ENCODE data around the gene EIF2AK3. TPM values are rescaled to one million over a fixed set of nuclear protein-coding genes. Genes with fewer than 3 reads are reported as not detected.

The EIF2AK3 gene
- total and polyA plus RNA-seq, 12 donors, result 4.6 to 21.5 (median 9.9) TPM

DNA sequence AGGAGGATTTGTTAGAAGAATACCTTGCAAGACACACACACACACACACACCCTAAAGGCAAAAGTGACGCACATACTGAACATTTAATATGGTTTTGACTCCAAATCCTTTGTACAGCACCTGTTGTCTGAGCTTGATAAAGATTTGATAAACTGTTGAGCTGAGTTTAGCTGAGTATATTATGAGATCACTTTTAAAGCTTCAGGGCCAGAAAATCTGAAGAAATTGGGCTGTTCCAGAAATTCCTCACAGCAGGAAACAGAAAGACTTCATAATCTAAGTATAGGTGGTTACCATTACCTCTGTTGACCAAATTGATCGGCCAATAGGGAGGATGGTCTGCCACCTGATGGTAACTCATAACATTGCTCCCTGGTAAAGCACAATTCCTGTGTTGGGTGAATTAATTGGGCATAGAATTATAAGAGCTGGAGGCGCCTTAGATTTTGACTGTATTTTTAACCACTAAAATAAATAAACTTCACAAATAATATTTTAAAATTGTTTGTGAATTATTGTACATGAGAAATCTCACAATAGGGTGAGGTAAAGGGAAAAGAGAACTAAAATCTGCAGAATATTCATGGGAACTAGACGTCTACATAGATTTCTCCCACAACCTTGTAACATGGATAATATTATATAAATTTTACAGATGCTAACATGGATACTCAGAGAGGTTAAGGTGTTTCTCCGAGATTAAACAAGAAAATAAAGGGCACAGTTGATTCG lies 42.4 kb upstream of the EIF2AK3 start:
- Histone ChIP-seq H3K9me3 (no peaks in the 10 kb centered on the region), H3K36me3 (no peaks in the 10 kb centered on the region), H3K4me3 (no peak overlapping the region), H3K27ac (no peak overlapping the region), H3K27me3 (no peaks in the 10 kb centered on the region), H3K4me1 (peaks cover 0 to 6% (median 0%) of the 10 kb centered on the region in 9 donors)
- ATAC-seq (peak in 7 of 8 donors; percentile 42 to 84 (median 75)), DNase-seq (no peak)
- intact Hi-C loops (cut with DNase I), result loop anchor here in 9 of 10 donors (1.0 to 10.0 kb wide), 7 partner anchors 37 to 315 kb away; partner anchors contain the start of gene EIF2AK3 (in 3 of the 9)
- WGBS, 2 donors, result 65 to 68% methylated on average over 6 of the region's 6 CpGs
- TF ChIP-seq, protein P1, sequence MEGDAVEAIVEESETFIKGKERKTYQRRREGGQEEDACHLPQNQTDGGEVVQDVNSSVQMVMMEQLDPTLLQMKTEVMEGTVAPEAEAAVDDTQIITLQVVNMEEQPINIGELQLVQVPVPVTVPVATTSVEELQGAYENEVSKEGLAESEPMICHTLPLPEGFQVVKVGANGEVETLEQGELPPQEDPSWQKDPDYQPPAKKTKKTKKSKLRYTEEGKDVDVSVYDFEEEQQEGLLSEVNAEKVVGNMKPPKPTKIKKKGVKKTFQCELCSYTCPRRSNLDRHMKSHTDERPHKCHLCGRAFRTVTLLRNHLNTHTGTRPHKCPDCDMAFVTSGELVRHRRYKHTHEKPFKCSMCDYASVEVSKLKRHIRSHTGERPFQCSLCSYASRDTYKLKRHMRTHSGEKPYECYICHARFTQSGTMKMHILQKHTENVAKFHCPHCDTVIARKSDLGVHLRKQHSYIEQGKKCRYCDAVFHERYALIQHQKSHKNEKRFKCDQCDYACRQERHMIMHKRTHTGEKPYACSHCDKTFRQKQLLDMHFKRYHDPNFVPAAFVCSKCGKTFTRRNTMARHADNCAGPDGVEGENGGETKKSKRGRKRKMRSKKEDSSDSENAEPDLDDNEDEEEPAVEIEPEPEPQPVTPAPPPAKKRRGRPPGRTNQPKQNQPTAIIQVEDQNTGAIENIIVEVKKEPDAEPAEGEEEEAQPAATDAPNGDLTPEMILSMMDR (IDR thresholded peaks at IDR 0.05), result peak; percentile 28 to 77 (median 64)

DNA sequence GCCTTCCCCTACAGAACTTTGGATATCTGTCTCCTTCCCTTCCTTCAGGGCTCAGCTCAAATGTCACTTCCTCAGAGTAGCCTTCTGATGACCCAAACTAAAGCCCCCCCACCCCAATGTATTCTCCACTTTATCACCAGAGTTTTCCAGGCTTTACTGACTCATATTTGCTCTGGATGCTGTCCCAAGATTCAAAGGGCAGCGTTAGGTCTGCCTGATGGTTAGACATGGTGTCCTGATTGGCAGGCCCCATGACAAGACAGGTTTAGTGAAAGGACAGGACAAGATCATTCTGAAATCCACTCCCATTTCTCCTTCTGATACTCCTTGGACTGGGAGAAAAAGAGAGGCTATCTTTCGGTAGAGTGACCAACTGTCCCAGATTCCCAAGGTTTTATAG lies 41.6 kb upstream of the EIF2AK3 start:
- ATAC-seq, result no peak
- TF ChIP-seq, protein P1 (IDR thresholded peaks at IDR 0.05), result no peak
- Histone ChIP-seq H3K4me1 (peaks cover 0 to 6% (median 0%) of the 10 kb centered on the region in 9 donors), H3K9me3 (no peaks in the 10 kb centered on the region), H3K27ac (no peak overlapping the region), H3K4me3 (no peak overlapping the region), H3K36me3 (no peaks in the 10 kb centered on the region), H3K27me3 (no peaks in the 10 kb centered on the region)
- no peak for DNase-seq
- WGBS, 2 donors, result 89 to 91% methylated on average over 2 of the region's 2 CpGs
- intact Hi-C loops (cut with DNase I), result loop anchor here in 4 of 10 donors (1.0 to 5.0 kb wide), 3 partner anchors 42 to 78 kb away; partner anchors contain the start of gene EIF2AK3 (in 3 of the 4)

DNA sequence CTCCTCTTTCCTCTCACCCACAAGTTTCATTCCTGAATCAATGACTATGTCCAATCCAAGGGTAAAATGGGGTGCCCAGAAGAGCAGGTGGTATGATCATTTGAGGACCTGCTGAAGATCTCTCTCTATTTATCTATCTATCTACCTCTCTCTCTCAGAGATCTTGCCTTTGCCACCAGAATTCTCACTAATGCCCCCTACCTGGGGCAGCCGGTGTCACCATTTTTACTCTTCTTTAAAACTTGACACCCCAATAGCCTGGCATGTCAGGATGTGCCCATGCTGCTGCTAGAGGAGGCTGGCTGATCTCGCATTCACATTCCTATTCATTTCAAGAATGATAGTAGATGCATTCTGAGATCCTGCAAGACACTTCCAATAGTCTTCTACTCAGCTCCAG lies 40.0 kb upstream of the EIF2AK3 start:
- Histone ChIP-seq H3K36me3 (no peaks in the 10 kb centered on the region), H3K4me3 (no peak overlapping the region), H3K27ac (no peak overlapping the region), H3K9me3 (no peaks in the 10 kb centered on the region), H3K4me1 (peaks cover 0 to 6% (median 0%) of the 10 kb centered on the region in 9 donors), H3K27me3 (no peaks in the 10 kb centered on the region)
- DNase-seq (no peak), ATAC-seq (no peak)
- WGBS, 2 donors, result 82 to 97% methylated on average over 2 of the region's 2 CpGs
- TF ChIP-seq, protein P1 (IDR thresholded peaks at IDR 0.05), result no peak
- intact Hi-C loops (cut with DNase I), result loop anchor here in 4 of 10 donors (5.0 kb wide), 2 partner anchors 40 to 75 kb away; partner anchors contain the start of gene EIF2AK3 (in 3 of the 4)

DNA sequence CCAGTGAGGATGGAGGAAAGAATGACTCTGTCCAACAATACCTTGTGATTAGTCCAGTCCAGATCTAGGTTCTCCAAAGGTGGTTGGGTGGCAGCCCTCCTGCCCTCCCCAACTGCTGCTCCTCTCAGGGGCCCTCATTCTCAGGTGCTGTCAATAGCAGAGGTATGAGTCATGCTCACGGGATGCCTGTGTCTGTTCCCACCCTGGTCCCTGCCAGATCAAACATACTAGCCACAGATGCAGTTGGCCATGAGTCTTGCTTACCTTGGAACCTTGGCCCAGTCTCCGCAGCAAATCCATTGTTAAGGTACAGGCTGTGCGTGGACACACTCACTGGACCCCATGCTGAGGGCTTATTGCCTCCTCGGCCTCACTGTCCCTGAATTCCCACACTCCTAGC lies 39.3 kb upstream of the EIF2AK3 start:
- Histone ChIP-seq H3K4me1 (peaks cover 0 to 3% (median 0%) of the 10 kb centered on the region in 9 donors), H3K4me3 (no peak overlapping the region), H3K27me3 (no peaks in the 10 kb centered on the region), H3K27ac (no peak overlapping the region), H3K36me3 (no peaks in the 10 kb centered on the region), H3K9me3 (no peaks in the 10 kb centered on the region)
- TF ChIP-seq, protein P1 (IDR thresholded peaks at IDR 0.05), result no peak
- ATAC-seq (no peak), DNase-seq (no peak)
- WGBS, 2 donors, result 86 to 91% methylated on average over 4 of the region's 4 CpGs
- intact Hi-C loops (cut with DNase I), result loop anchor here in 4 of 10 donors (5.0 kb wide), 2 partner anchors 39 to 74 kb away; partner anchors contain the start of gene EIF2AK3 (in 3 of the 4)

Measured in heart right ventricle (tissue), 16 donors.